ENCODE measurements around the gene HSD11B2. TPM values are rescaled to one million over a fixed set of nuclear protein-coding genes. Genes with fewer than 3 reads are reported as not detected.

HSD11B2 gene
- total and polyA plus RNA-seq, 4 donors: 0.51 to 6.7 (median 2.2) TPM

DNA sequence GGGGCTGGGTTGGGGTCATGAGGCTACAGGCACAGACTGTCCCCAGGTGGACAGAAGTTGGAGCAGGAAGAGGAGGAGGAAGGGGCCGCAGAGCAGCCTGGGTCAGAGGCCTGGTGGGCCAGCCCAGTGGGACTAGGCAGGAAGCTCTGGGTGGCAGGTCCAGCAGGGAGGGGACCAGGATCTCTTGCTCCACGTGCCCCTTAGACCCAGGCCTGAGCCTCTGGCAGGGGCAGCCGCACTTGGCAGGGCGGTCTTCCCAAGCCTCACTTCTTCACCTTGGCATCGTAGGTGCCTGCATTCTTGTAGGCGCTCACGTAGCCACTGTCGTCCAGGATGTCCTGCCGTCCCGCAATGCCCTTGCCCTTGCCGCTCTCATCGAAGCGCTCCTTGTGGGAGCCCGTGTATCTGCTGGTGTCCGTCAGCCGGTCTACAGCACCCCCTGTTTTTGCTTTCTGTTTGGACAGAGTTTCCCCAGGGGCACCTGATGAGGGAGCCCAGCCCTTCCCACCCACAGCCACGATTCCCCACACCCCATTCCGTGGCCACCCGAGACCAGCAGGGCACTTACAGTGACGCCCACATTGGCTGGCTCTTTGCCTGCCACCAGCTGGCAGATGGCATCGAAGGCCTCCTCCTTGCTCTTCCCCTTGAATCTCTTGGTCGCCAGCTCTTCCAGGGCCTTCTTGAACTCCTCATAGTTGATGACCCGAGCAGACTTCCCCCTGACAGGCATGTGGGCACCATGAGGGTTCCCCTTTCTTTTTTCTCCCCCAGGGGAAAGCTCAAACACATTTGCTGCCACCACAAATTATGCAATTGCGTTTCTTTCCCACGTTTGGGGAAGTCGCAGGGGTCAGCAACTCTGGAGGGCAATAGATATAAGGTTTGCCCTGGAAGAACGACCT lies 40.8 kb upstream of the HSD11B2 start:
- Histone ChIP-seq H3K9me3 (ENCODE audit: control insufficient read depth in 4 of 4, low read length in 3 of 4) (no peaks in the 10 kb centered on the region), H3K27me3 (ENCODE audit: control insufficient read depth in 4 of 4, insufficient read depth in 4 of 4, low read length in 3 of 4) (peaks cover 0 to 2% (median 0%) of the 10 kb centered on the region in 4 donors), H3K36me3 (ENCODE audit: control insufficient read depth in 4 of 4, insufficient read depth in 3 of 4, low read depth in 1 of 4, low read length in 3 of 4) (no peaks in the 10 kb centered on the region), H3K9ac (ENCODE audit: low read depth in 1 of 2, low read length in 2 of 2) (no peak overlapping the region), H3K27ac (ENCODE audit: low read depth in 1 of 2, low read length in 2 of 2) (no peak overlapping the region), H3K4me3 (ENCODE audit: low read depth in 1 of 3, low read length in 3 of 3) (no peak overlapping the region), H3K4me1 (ENCODE audit: control insufficient read depth in 4 of 4, insufficient read depth in 4 of 4, low read length in 3 of 4) (peaks cover 3 to 18% (median 4%) of the 10 kb centered on the region in 4 donors)
- TF ChIP-seq, protein P1, sequence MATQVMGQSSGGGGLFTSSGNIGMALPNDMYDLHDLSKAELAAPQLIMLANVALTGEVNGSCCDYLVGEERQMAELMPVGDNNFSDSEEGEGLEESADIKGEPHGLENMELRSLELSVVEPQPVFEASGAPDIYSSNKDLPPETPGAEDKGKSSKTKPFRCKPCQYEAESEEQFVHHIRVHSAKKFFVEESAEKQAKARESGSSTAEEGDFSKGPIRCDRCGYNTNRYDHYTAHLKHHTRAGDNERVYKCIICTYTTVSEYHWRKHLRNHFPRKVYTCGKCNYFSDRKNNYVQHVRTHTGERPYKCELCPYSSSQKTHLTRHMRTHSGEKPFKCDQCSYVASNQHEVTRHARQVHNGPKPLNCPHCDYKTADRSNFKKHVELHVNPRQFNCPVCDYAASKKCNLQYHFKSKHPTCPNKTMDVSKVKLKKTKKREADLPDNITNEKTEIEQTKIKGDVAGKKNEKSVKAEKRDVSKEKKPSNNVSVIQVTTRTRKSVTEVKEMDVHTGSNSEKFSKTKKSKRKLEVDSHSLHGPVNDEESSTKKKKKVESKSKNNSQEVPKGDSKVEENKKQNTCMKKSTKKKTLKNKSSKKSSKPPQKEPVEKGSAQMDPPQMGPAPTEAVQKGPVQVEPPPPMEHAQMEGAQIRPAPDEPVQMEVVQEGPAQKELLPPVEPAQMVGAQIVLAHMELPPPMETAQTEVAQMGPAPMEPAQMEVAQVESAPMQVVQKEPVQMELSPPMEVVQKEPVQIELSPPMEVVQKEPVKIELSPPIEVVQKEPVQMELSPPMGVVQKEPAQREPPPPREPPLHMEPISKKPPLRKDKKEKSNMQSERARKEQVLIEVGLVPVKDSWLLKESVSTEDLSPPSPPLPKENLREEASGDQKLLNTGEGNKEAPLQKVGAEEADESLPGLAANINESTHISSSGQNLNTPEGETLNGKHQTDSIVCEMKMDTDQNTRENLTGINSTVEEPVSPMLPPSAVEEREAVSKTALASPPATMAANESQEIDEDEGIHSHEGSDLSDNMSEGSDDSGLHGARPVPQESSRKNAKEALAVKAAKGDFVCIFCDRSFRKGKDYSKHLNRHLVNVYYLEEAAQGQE (IDR thresholded peaks at IDR 0.05): no peak
- TF ChIP-seq, protein P2, sequence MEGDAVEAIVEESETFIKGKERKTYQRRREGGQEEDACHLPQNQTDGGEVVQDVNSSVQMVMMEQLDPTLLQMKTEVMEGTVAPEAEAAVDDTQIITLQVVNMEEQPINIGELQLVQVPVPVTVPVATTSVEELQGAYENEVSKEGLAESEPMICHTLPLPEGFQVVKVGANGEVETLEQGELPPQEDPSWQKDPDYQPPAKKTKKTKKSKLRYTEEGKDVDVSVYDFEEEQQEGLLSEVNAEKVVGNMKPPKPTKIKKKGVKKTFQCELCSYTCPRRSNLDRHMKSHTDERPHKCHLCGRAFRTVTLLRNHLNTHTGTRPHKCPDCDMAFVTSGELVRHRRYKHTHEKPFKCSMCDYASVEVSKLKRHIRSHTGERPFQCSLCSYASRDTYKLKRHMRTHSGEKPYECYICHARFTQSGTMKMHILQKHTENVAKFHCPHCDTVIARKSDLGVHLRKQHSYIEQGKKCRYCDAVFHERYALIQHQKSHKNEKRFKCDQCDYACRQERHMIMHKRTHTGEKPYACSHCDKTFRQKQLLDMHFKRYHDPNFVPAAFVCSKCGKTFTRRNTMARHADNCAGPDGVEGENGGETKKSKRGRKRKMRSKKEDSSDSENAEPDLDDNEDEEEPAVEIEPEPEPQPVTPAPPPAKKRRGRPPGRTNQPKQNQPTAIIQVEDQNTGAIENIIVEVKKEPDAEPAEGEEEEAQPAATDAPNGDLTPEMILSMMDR (IDR thresholded peaks at IDR 0.05; ENCODE audit: low read depth, low read length, missing input control): no peak
- no peak for TF ChIP-seq FOXA2 (IDR thresholded peaks at IDR 0.05)
- peak in 1 of 2 donors; percentile 11 for TF ChIP-seq RXRA (IDR thresholded peaks at IDR 0.05)
- no peak for TF ChIP-seq NR2F2 (IDR thresholded peaks at IDR 0.05)
- TF ChIP-seq YY1 (IDR thresholded peaks at IDR 0.05): no peak
- no peak for TF ChIP-seq MAX (IDR thresholded peaks at IDR 0.05)
- DNase-seq (ENCODE audit: low spot score): no peak
- 85% methylated on average over 27 of the region's 27 CpGs for WGBS

GRCh38 chr16:67390816-67391423 lies 40.0 kb upstream of the HSD11B2 start:
- no peak overlapping the region for H3K9ac ChIP-seq (ENCODE audit: low read depth in 1 of 2, low read length in 2 of 2)
- H3K27ac ChIP-seq (ENCODE audit: low read depth in 1 of 2, low read length in 2 of 2): no peak overlapping the region
- no peaks in the 10 kb centered on the region for H3K9me3 ChIP-seq (ENCODE audit: control insufficient read depth in 4 of 4, low read length in 3 of 4)
- no peak for DNase-seq (ENCODE audit: low spot score)
- no peaks in the 10 kb centered on the region for H3K36me3 ChIP-seq (ENCODE audit: control insufficient read depth in 4 of 4, insufficient read depth in 3 of 4, low read depth in 1 of 4, low read length in 3 of 4)
- WGBS: 93% methylated on average over 11 of the region's 11 CpGs
- no peak overlapping the region for H3K4me3 ChIP-seq (ENCODE audit: low read depth in 1 of 3, low read length in 3 of 3)
- peaks cover 0 to 3% (median 0%) of the 10 kb centered on the region in 4 donors for H3K27me3 ChIP-seq (ENCODE audit: control insufficient read depth in 4 of 4, insufficient read depth in 4 of 4, low read length in 3 of 4)
- peaks cover 3 to 18% (median 4%) of the 10 kb centered on the region in 4 donors for H3K4me1 ChIP-seq (ENCODE audit: control insufficient read depth in 4 of 4, insufficient read depth in 4 of 4, low read length in 3 of 4)
- TF ChIP-seq, protein P2 (IDR thresholded peaks at IDR 0.05; ENCODE audit: low read depth, low read length, missing input control): no peak
- TF ChIP-seq YY1 (IDR thresholded peaks at IDR 0.05): no peak
- no peak for TF ChIP-seq FOXA2 (IDR thresholded peaks at IDR 0.05)
- TF ChIP-seq EGR1 (IDR thresholded peaks at IDR 0.05; ENCODE audit: low read depth in 2 of 2): no peak
- TF ChIP-seq SP1 (IDR thresholded peaks at IDR 0.05): no peak
- TF ChIP-seq HNF4G (IDR thresholded peaks at IDR 0.05): no peak
- TF ChIP-seq, protein P3, sequence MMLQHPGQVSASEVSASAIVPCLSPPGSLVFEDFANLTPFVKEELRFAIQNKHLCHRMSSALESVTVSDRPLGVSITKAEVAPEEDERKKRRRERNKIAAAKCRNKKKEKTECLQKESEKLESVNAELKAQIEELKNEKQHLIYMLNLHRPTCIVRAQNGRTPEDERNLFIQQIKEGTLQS (IDR thresholded peaks at IDR 0.05): no peak
- TF ChIP-seq NR2F2 (IDR thresholded peaks at IDR 0.05): no peak
- TF ChIP-seq TAF1 (conservative IDR thresholded peaks at IDR 0.05): no peak
- TF ChIP-seq RAD21 (IDR thresholded peaks at IDR 0.05): no peak
- no peak for TF ChIP-seq JUND (IDR thresholded peaks at IDR 0.05)
- TF ChIP-seq, protein P4, sequence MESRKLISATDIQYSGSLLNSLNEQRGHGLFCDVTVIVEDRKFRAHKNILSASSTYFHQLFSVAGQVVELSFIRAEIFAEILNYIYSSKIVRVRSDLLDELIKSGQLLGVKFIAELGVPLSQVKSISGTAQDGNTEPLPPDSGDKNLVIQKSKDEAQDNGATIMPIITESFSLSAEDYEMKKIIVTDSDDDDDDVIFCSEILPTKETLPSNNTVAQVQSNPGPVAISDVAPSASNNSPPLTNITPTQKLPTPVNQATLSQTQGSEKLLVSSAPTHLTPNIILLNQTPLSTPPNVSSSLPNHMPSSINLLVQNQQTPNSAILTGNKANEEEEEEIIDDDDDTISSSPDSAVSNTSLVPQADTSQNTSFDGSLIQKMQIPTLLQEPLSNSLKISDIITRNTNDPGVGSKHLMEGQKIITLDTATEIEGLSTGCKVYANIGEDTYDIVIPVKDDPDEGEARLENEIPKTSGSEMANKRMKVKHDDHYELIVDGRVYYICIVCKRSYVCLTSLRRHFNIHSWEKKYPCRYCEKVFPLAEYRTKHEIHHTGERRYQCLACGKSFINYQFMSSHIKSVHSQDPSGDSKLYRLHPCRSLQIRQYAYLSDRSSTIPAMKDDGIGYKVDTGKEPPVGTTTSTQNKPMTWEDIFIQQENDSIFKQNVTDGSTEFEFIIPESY (IDR thresholded peaks at IDR 0.05): no peak
- TF ChIP-seq, protein P1 (IDR thresholded peaks at IDR 0.05): no peak
- TF ChIP-seq RXRA (IDR thresholded peaks at IDR 0.05): no peak
